Neutrophil (primary cell): ENCODE measurements around the gene KYAT1.

Experiments
- H3K27ac ChIP-seq: fragments of 200-600 bp; sonication (generic); 2 replicates; pipeline ENCODE4 v1.5.1; 2016; ENCODE audit warnings: mild to moderate bottlenecking, moderate library complexity
- H3K27me3 ChIP-seq: fragments of 200-600 bp; sonication (generic); 2 replicates; pipeline ENCODE4 v1.6.0; 2016; ENCODE audit warnings: mild to moderate bottlenecking
- H3K36me3 ChIP-seq: fragments of 200-600 bp; sonication (generic); 2 replicates; pipeline ENCODE4 v1.5.1; 2017
- H3K4me1 ChIP-seq, 2 experiments: fragments of 200-600 bp in 1 of 2; sonication (generic) in 1 of 2; 1 replicate in 1 of 2; 2 replicates in 1 of 2; pipeline versions ENCODE4 v1.5.1 to v1.6.1; 2013 to 2016; ENCODE audit warnings: low read depth in 1 of 2, low read length in 1 of 2, mild to moderate bottlenecking in 1 of 2, moderate library complexity in 1 of 2; ENCODE audit not compliant: control insufficient read depth in 1 of 2, insufficient read depth in 1 of 2
- H3K4me3 ChIP-seq, 2 experiments: fragments of 200-600 bp in 1 of 2; sonication (generic) in 1 of 2; 1 replicate in 1 of 2; 2 replicates in 1 of 2; pipeline ENCODE4 v1.5.1; 2013 to 2016; ENCODE audit warnings: low read depth in 1 of 2, low read length in 1 of 2, mild to moderate bottlenecking in 1 of 2, moderate library complexity in 1 of 2
- H3K9me3 ChIP-seq: fragments of 200-600 bp; sonication (generic); 2 replicates; pipeline ENCODE4 v1.5.1; 2016
- CTCF ChIP-seq: fragments of 200-600 bp; sonication (generic); IDR thresholded peaks from 2 replicates; pipeline ENCODE4 v1.5.1; 2016; ENCODE audit warnings: antibody characterized with exemption

KYAT1 gene

GRCh38 chr9:128818839-128819715 lies 62.7 kb downstream of the KYAT1 start:
- H3K36me3 ChIP-seq = peaks cover 27% of the 10 kb centered on the region

GRCh38 chr9:128818099-128818838 lies 63.5 kb downstream of the KYAT1 start, which contains the start of gene ENDOG:
Gene ENDOG, plus strand, starts transcription at chr9:128818500. Its CDS starts 185 bp downstream, at chr9:128818685.
- H3K27me3 ChIP-seq = peaks cover 18% of the 10 kb centered on the region
- peak within 1 kb of the TSS; percentile 81 to 85 for H3K4me3 ChIP-seq
- H3K27ac ChIP-seq = peak within 1 kb of the TSS; percentile 61
- peaks cover 11 to 14% of the 10 kb centered on the region in 2 experiments for H3K4me1 ChIP-seq
- H3K9me3 ChIP-seq = no peaks in the 10 kb centered on the region
- TF ChIP-seq CTCF = peak; percentile 98
- H3K36me3 ChIP-seq = peaks cover 19% of the 10 kb centered on the region

More at GRCh38 chr9:128818839-128819715, 62.7 kb downstream of the KYAT1 start:
- no peak for TF ChIP-seq CTCF
- Histone ChIP-seq H3K4me1 (peaks cover 11 to 14% of the 10 kb centered on the region in 2 experiments), H3K9me3 (no peaks in the 10 kb centered on the region), H3K27ac (peak overlapping the region; percentile 61), H3K27me3 (peaks cover 18% of the 10 kb centered on the region), H3K4me3 (peak overlapping the region; percentile 81 to 85)

GRCh38 chr9:128810873-128811272 lies 70.9 kb downstream of the KYAT1 start:
- no peaks in the 10 kb centered on the region for H3K4me1 ChIP-seq
- H3K4me3 ChIP-seq = no peak overlapping the region
- H3K36me3 ChIP-seq = peaks cover 37% of the 10 kb centered on the region
- no peaks in the 10 kb centered on the region for H3K27me3 ChIP-seq
- TF ChIP-seq CTCF = no peak
- H3K9me3 ChIP-seq = no peaks in the 10 kb centered on the region
- no peak overlapping the region for H3K27ac ChIP-seq

- H3K27ac ChIP-seq = no peak overlapping the region
- no peaks in the 10 kb centered on the region for H3K27me3 ChIP-seq
- peaks cover 47% of the 10 kb centered on the region for H3K36me3 ChIP-seq
- no peak overlapping the region for H3K4me3 ChIP-seq
- TF ChIP-seq CTCF = no peak
- no peaks in the 10 kb centered on the region for H3K9me3 ChIP-seq
- H3K4me1 ChIP-seq = no peaks in the 10 kb centered on the region
Measured at GRCh38 chr9:128809831-128810230, 71.9 kb downstream of the KYAT1 start.

- no peak for TF ChIP-seq CTCF
- Histone ChIP-seq H3K4me1 (no peaks in the 10 kb centered on the region), H3K27me3 (no peaks in the 10 kb centered on the region), H3K36me3 (peaks cover 54% of the 10 kb centered on the region), H3K4me3 (no peak overlapping the region), H3K9me3 (no peaks in the 10 kb centered on the region), H3K27ac (no peak overlapping the region)
Measured at GRCh38 chr9:128809036-128809599, 72.6 kb downstream of the KYAT1 start.
